ENCODE measurements around the gene TICRR. TPM values are rescaled to one million over a fixed set of nuclear protein-coding genes. Genes with fewer than 3 reads are reported as not detected.

Gene TICRR
- total RNA-seq, 6 experiments from 2014 or later: 3.0 to 6.0 (median 5.0) TPM

GRCh38 chr15:89587955-89588354 is 12.7 kb downstream of the TICRR start:
- DNase-seq: peak; percentile 36
- Mint-ChIP-seq H3K27ac (no peak overlapping the region), H3K36me3 (ENCODE audit: low read depth) (no peaks in the 10 kb centered on the region), H3K4me3 (no peak overlapping the region), H3K9me3 (no peaks in the 10 kb centered on the region), H3K4me1 (ENCODE audit: low read depth) (no peaks in the 10 kb centered on the region), H3K27me3 (ENCODE audit: insufficient read depth) (no peaks in the 10 kb centered on the region)
- TF ChIP-seq, protein P1, sequence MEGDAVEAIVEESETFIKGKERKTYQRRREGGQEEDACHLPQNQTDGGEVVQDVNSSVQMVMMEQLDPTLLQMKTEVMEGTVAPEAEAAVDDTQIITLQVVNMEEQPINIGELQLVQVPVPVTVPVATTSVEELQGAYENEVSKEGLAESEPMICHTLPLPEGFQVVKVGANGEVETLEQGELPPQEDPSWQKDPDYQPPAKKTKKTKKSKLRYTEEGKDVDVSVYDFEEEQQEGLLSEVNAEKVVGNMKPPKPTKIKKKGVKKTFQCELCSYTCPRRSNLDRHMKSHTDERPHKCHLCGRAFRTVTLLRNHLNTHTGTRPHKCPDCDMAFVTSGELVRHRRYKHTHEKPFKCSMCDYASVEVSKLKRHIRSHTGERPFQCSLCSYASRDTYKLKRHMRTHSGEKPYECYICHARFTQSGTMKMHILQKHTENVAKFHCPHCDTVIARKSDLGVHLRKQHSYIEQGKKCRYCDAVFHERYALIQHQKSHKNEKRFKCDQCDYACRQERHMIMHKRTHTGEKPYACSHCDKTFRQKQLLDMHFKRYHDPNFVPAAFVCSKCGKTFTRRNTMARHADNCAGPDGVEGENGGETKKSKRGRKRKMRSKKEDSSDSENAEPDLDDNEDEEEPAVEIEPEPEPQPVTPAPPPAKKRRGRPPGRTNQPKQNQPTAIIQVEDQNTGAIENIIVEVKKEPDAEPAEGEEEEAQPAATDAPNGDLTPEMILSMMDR (IDR thresholded peaks at IDR 0.05): no peak

- H3K4me3 Mint-ChIP-seq: no peak overlapping the region
- H3K4me1 Mint-ChIP-seq (ENCODE audit: low read depth): peaks cover 7% of the 10 kb centered on the region; the same call in 1 of the 2 replicates
Observed at GRCh38 chr15:89591834-89592233, 16.6 kb downstream of the TICRR start.

GRCh38 chr15:89593018-89593417 is 17.7 kb downstream of the TICRR start:
- no peaks in the 10 kb centered on the region for H3K9me3 Mint-ChIP-seq
- no peak overlapping the region for H3K27ac Mint-ChIP-seq
- H3K4me3 Mint-ChIP-seq: no peak overlapping the region
- no peak for DNase-seq
- H3K36me3 Mint-ChIP-seq (ENCODE audit: low read depth): peaks cover 10% of the 10 kb centered on the region; the same call in 1 of the 2 replicates
- TF ChIP-seq, protein P1 (IDR thresholded peaks at IDR 0.05): no peak
- peaks cover 7% of the 10 kb centered on the region; the same call in 1 of the 2 replicates for H3K4me1 Mint-ChIP-seq (ENCODE audit: low read depth)
- no peaks in the 10 kb centered on the region for H3K27me3 Mint-ChIP-seq (ENCODE audit: insufficient read depth)

More at GRCh38 chr15:89591834-89592233, 16.6 kb downstream of the TICRR start:
- no peak overlapping the region for H3K27ac Mint-ChIP-seq
- TF ChIP-seq, protein P1 (IDR thresholded peaks at IDR 0.05): no peak
- H3K36me3 Mint-ChIP-seq (ENCODE audit: low read depth): no peaks in the 10 kb centered on the region
- no peak for DNase-seq
- H3K27me3 Mint-ChIP-seq (ENCODE audit: insufficient read depth): no peaks in the 10 kb centered on the region
- no peaks in the 10 kb centered on the region for H3K9me3 Mint-ChIP-seq

- TF ChIP-seq, protein P1 (IDR thresholded peaks at IDR 0.05): no peak
- no peak for DNase-seq
- peaks cover 25% of the 10 kb centered on the region for H3K36me3 Mint-ChIP-seq (ENCODE audit: low read depth)
- no peaks in the 10 kb centered on the region for H3K27me3 Mint-ChIP-seq (ENCODE audit: insufficient read depth)
- no peaks in the 10 kb centered on the region for H3K9me3 Mint-ChIP-seq
- no peak overlapping the region for H3K27ac Mint-ChIP-seq
- no peak overlapping the region for H3K4me3 Mint-ChIP-seq
- peaks cover 11% of the 10 kb centered on the region; the same call in 1 of the 2 replicates for H3K4me1 Mint-ChIP-seq (ENCODE audit: low read depth)
Observed at GRCh38 chr15:89599021-89599420, 23.8 kb downstream of the TICRR start.

GRCh38 chr15:89611317-89611716 is 36.0 kb downstream of the TICRR start:
- Mint-ChIP-seq H3K36me3 (ENCODE audit: low read depth) (peaks cover 52% of the 10 kb centered on the region), H3K27me3 (ENCODE audit: insufficient read depth) (no peaks in the 10 kb centered on the region), H3K27ac (no peak overlapping the region), H3K9me3 (peaks cover 14% of the 10 kb centered on the region; the same call in 1 of the 2 replicates), H3K4me3 (no peak overlapping the region), H3K4me1 (ENCODE audit: low read depth) (peaks cover 6% of the 10 kb centered on the region)
- TF ChIP-seq, protein P1 (IDR thresholded peaks at IDR 0.05): no peak
- DNase-seq: no peak

DNA sequence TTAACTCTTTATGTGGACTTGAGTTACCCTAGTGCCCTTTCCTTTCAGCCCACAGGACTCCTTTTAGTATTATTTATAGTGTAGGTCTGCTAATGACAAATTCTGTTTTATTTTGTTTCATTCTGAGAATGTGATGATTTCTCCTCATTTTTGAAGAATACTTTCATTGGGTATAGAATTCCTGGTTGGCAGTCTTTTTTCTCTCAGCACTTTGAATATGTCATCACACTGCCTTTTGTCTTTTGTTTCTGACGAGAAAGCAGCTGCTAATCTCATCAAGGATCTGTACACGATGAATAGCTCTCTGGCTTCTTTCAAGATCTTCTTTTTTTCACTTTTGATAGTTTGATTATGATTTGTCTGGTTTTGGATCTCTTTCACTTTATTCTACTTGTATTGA is 37.8 kb downstream of the TICRR start:
- Mint-ChIP-seq H3K4me3 (no peak overlapping the region), H3K27me3 (ENCODE audit: insufficient read depth) (no peaks in the 10 kb centered on the region), H3K27ac (no peak overlapping the region), H3K9me3 (peaks cover 14% of the 10 kb centered on the region; the same call in 1 of the 2 replicates), H3K36me3 (ENCODE audit: low read depth) (peaks cover 53% of the 10 kb centered on the region), H3K4me1 (ENCODE audit: low read depth) (no peaks in the 10 kb centered on the region)
- DNase-seq: no peak
- TF ChIP-seq, protein P1 (IDR thresholded peaks at IDR 0.05): no peak
